A673 (cell line): ENCODE measurements around the gene FGD4.
A peak's percentile ranks its signal among the peaks of the same experiment; 100 is the strongest.

Source experiments
- EZH2 ChIP-seq: fragments of 200-600 bp; sonication (generic); IDR thresholded peaks from 2 replicates; pipeline ENCODE4 v1.6.1; 2017; ENCODE audit warnings: borderline replicate concordance, low read depth, mild to moderate bottlenecking, mixed read lengths, antibody characterized with exemption, low read length; ENCODE audit not compliant: poor library complexity, severe bottlenecking
- TF ChIP-seq, protein P1 (sequence below): fragments of 300-800, 200-600 bp; sonication (generic); conservative IDR thresholded peaks from 2 replicates; pipeline ENCODE4 v1.5.1; 2017; ENCODE audit warnings: low read depth, mild to moderate bottlenecking, antibody characterized with exemption, low read length, moderate library complexity, mixed read lengths

DNA sequence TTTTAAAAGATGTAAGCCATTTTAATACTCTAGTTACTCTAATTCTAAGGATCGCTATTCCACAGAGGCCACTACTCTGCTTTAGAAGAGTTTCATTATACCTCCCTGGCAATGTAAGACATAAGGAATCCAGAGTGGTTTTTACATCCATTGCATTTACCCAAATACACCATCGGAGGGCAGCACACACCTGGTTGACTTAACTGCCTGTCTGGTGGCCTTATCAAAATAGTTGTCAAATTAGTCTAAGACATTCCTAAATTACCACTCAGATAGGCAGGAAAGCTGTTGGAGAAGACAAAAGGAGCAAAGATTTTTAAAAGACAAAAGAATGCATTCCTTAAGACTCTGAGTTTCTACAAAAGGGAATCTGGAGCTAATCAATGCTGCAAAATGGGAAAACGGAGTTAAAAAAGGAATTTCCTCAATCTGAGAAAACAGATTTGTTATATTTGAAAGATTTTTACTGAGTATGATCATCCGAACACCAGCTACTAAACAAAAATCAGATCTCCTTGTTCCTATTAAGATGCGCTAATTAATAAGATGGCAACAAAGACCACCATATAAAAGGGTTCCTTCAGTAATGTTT lies 33.8 kb upstream of the FGD4 start:
- TF ChIP-seq, protein P1, sequence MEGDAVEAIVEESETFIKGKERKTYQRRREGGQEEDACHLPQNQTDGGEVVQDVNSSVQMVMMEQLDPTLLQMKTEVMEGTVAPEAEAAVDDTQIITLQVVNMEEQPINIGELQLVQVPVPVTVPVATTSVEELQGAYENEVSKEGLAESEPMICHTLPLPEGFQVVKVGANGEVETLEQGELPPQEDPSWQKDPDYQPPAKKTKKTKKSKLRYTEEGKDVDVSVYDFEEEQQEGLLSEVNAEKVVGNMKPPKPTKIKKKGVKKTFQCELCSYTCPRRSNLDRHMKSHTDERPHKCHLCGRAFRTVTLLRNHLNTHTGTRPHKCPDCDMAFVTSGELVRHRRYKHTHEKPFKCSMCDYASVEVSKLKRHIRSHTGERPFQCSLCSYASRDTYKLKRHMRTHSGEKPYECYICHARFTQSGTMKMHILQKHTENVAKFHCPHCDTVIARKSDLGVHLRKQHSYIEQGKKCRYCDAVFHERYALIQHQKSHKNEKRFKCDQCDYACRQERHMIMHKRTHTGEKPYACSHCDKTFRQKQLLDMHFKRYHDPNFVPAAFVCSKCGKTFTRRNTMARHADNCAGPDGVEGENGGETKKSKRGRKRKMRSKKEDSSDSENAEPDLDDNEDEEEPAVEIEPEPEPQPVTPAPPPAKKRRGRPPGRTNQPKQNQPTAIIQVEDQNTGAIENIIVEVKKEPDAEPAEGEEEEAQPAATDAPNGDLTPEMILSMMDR = peak; percentile 85
- TF ChIP-seq EZH2 = no peak
